Measurements from ENCODE around the gene TMEM165.

DNA sequence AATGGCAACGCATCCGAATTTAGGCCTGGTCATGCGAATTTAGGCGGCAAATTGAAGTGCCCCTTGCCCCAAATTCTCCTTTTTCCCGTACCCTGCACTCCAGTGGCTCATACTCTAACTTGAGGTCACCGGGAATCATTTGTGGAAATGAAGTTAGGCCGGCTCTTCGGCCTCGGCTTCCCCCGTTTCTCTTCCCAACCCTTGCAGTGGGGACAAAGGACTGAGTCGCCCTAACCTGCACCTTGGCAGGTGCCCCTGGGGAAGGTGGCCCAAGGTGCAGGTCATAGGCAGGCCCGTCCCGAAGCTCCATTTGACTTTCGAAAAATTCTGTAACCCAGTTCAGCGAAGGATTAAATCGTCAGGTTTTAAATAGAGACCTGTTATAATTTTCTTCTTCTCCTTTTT is 48.9 kb upstream of the TMEM165 start:
- TF ChIP-seq POLR2AphosphoS5 (IDR thresholded peaks at IDR 0.05; ENCODE audit: insufficient read depth, low read depth, low read length) (no peak), EZH2 (IDR thresholded peaks at IDR 0.05; ENCODE audit: borderline replicate concordance, low read depth, low read length, severe bottlenecking) (no peak), POLR2A (IDR thresholded peaks at IDR 0.05; ENCODE audit: low read depth, low read length) (no peak)
- TF ChIP-seq, protein P1, sequence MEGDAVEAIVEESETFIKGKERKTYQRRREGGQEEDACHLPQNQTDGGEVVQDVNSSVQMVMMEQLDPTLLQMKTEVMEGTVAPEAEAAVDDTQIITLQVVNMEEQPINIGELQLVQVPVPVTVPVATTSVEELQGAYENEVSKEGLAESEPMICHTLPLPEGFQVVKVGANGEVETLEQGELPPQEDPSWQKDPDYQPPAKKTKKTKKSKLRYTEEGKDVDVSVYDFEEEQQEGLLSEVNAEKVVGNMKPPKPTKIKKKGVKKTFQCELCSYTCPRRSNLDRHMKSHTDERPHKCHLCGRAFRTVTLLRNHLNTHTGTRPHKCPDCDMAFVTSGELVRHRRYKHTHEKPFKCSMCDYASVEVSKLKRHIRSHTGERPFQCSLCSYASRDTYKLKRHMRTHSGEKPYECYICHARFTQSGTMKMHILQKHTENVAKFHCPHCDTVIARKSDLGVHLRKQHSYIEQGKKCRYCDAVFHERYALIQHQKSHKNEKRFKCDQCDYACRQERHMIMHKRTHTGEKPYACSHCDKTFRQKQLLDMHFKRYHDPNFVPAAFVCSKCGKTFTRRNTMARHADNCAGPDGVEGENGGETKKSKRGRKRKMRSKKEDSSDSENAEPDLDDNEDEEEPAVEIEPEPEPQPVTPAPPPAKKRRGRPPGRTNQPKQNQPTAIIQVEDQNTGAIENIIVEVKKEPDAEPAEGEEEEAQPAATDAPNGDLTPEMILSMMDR (IDR thresholded peaks at IDR 0.05; ENCODE audit: extremely low read depth in 1 of 2, insufficient read depth in 1 of 2, low read depth in 1 of 2, low read length in 2 of 2), result no peak

Measured in endothelial cell of umbilical vein (primary cell).